Liver (tissue), 9 donors: ENCODE results near the gene EBF3. TPM values are rescaled to one million over a fixed set of nuclear protein-coding genes. Genes with fewer than 3 reads are reported as not detected.

Experiments
- DNase-seq: peaks from one replicate; pipeline ENCODE4 v3.0.0-alpha.2; 2017; ENCODE audit warnings: low spot score
- H3K27ac ChIP-seq, 2 donors: one replicate each; pipeline ENCODE4 v1.7.0; 2013; ENCODE audit warnings: inconsistent platforms in 2 of 2, low read length in 2 of 2, control low read depth in 1 of 2, low read depth in 1 of 2, mild to moderate bottlenecking in 1 of 2
- H3K27me3 ChIP-seq, 4 donors: one replicate each; pipeline versions ENCODE4 v1.6.1 to v1.7.0; 2013; ENCODE audit warnings: low read length in 3 of 4, inconsistent platforms in 1 of 4, mild to moderate bottlenecking in 1 of 4, moderate library complexity in 1 of 4; ENCODE audit not compliant: control insufficient read depth in 4 of 4, insufficient read depth in 4 of 4
- H3K36me3 ChIP-seq, 4 donors: one replicate each; pipeline versions ENCODE4 v1.6.1 to v1.7.0; 2013; ENCODE audit warnings: low read length in 3 of 4, mild to moderate bottlenecking in 3 of 4, low read depth in 1 of 4, moderate library complexity in 1 of 4; ENCODE audit not compliant: control insufficient read depth in 4 of 4, insufficient read depth in 3 of 4
- H3K4me1 ChIP-seq, 4 donors: one replicate each; pipeline versions ENCODE4 v1.6.1 to v1.7.0; 2013; ENCODE audit warnings: low read length in 3 of 4, mild to moderate bottlenecking in 3 of 4, moderate library complexity in 1 of 4; ENCODE audit not compliant: control insufficient read depth in 4 of 4, insufficient read depth in 4 of 4
- H3K4me3 ChIP-seq, 3 donors: one replicate each; pipeline versions ENCODE4 v1.6.1 to v1.7.0; 2013; ENCODE audit warnings: low read length in 3 of 3, control low read depth in 1 of 3, low read depth in 1 of 3, mild to moderate bottlenecking in 1 of 3
- H3K9ac ChIP-seq, 2 donors: one replicate each; pipeline ENCODE4 v1.7.0; 2013; ENCODE audit warnings: low read length in 2 of 2, mild to moderate bottlenecking in 2 of 2, moderate library complexity in 2 of 2, control low read depth in 1 of 2, low read depth in 1 of 2
- H3K9me3 ChIP-seq, 4 donors: one replicate each; pipeline versions ENCODE4 v1.6.1 to v1.7.0; 2013; ENCODE audit warnings: low read length in 3 of 4; ENCODE audit not compliant: control insufficient read depth in 4 of 4
- ATF3 ChIP-seq: IDR thresholded peaks from 2 replicates; pipeline ENCODE4 v1.6.1; 2016; ENCODE audit warnings: antibody characterized with exemption
- EGR1 ChIP-seq, 2 donors: IDR thresholded peaks; 2 replicates each; pipeline ENCODE4 v1.6.1; 2016 to 2018; ENCODE audit warnings: antibody characterized with exemption in 2 of 2, low read depth in 2 of 2
- FOXA1 ChIP-seq: IDR thresholded peaks from 2 replicates; pipeline ENCODE4 v1.6.1; 2016; ENCODE audit warnings: antibody characterized with exemption
- FOXA2 ChIP-seq: IDR thresholded peaks from 2 replicates; pipeline ENCODE4 v1.6.1; 2016; ENCODE audit warnings: antibody characterized with exemption
- GABPA ChIP-seq, 2 donors: IDR thresholded peaks in 1 of 2; conservative IDR thresholded peaks in 1 of 2; 2 replicates each; pipeline ENCODE4 v1.6.1; 2016; ENCODE audit warnings: antibody characterized with exemption in 2 of 2, mild to moderate bottlenecking in 1 of 2, moderate library complexity in 1 of 2
- HNF4A ChIP-seq, 2 donors: conservative IDR thresholded peaks; 2 replicates each; pipeline ENCODE4 v1.6.1; 2016; ENCODE audit warnings: antibody characterized with exemption in 2 of 2, mild to moderate bottlenecking in 2 of 2
- HNF4G ChIP-seq: IDR thresholded peaks from 2 replicates; pipeline ENCODE4 v1.6.1; 2016; ENCODE audit warnings: antibody characterized with exemption
- JUND ChIP-seq, 2 donors: IDR thresholded peaks; 2 replicates each; pipeline ENCODE4 v1.6.1; 2016; ENCODE audit warnings: antibody characterized with exemption in 2 of 2
- NR2F2 ChIP-seq: IDR thresholded peaks from 2 replicates; pipeline ENCODE4 v1.6.1; 2016; ENCODE audit warnings: antibody characterized with exemption
- RAD21 ChIP-seq, 2 donors: IDR thresholded peaks; 2 replicates each; pipeline ENCODE4 v1.6.1; 2016; ENCODE audit warnings: antibody characterized with exemption in 2 of 2, mild to moderate bottlenecking in 2 of 2
- RXRA ChIP-seq, 2 donors: IDR thresholded peaks; 2 replicates each; pipeline ENCODE4 v1.6.1; 2017 to 2018; ENCODE audit warnings: antibody characterized with exemption in 2 of 2, mild to moderate bottlenecking in 1 of 2
- SP1 ChIP-seq: IDR thresholded peaks from 2 replicates; pipeline ENCODE4 v1.6.1; 2018; ENCODE audit warnings: antibody characterized with exemption, mild to moderate bottlenecking
- TAF1 ChIP-seq: conservative IDR thresholded peaks from 2 replicates; pipeline ENCODE4 v1.6.1; 2016; ENCODE audit warnings: antibody characterized with exemption, mild to moderate bottlenecking
- YY1 ChIP-seq: IDR thresholded peaks from 2 replicates; pipeline ENCODE4 v1.6.1; 2016; ENCODE audit warnings: antibody characterized with exemption, mild to moderate bottlenecking
- WGBS: extraction: QIAGEN DNeasy Blood & Tissue Kit; methylation state at CpG from one replicate; pipeline ENCODE4 v1.1.7; 2013; 5-methylcytosine and 5-hydroxymethylcytosine counted together
- polyA plus RNA-seq, 2 donors: library from polyadenylated mRNA; stranded (reverse) in 1 of 2; unstranded in 1 of 2; fragments of 200-250 nt in 1 of 2; fragments of >200 nt in 1 of 2; fragmentation: Nextera tagmentation in 1 of 2; extraction: Ambion mirVana in 1 of 2; gene quantifications; one replicate each; pipeline versions ENCODE4 v1.2.1 to v1.2.3, GENCODE V29; 2013 to 2015
- total RNA-seq, 2 donors: library from RNA; depleted of rRNA; stranded (reverse); fragments of >200 nt; gene quantifications; one replicate each; pipeline ENCODE4 v1.2.3, GENCODE V29; 2014
- TF ChIP-seq, protein P1 (sequence below): IDR thresholded peaks from 2 replicates; pipeline ENCODE4 v1.6.1; 2016; ENCODE audit warnings: antibody characterized with exemption, mild to moderate bottlenecking
- TF ChIP-seq, protein P2 (sequence below): fragments of 150-350 bp; IDR thresholded peaks from 2 replicates; pipeline ENCODE4 v1.5.1; 2017; ENCODE audit warnings: improper control_type of control experiment, low read depth, low read length; ENCODE audit not compliant: missing input control
- TF ChIP-seq, protein P3 (sequence below): IDR thresholded peaks from 2 replicates; pipeline ENCODE4 v1.6.1; 2016; ENCODE audit warnings: antibody characterized with exemption
- TF ChIP-seq, protein P4 (sequence below): IDR thresholded peaks from 2 replicates; pipeline ENCODE4 v1.6.1; 2016; ENCODE audit warnings: antibody characterized with exemption
- donor health status: healthy.
- donor health status: healthy.
- donor health status: healthy.
- donor health status: healthy.
- donor health status: healthy.

EBF3 gene
- total and polyA plus RNA-seq, 4 donors = 0.02 to 0.08 TPM; not detected in 2

- WGBS = 87% methylated on average over 12 of the region's 12 CpGs
- TF ChIP-seq FOXA1 (no peak), GABPA (IDR thresholded peaks at IDR 0.05 in 1 of 2, conservative IDR thresholded peaks at IDR 0.05 in 1 of 2) (no peak), SP1 (no peak), FOXA2 (no peak), RXRA (IDR thresholded peaks at IDR 0.05) (no peak), ATF3 (no peak), YY1 (no peak), NR2F2 (no peak), TAF1 (no peak), JUND (IDR thresholded peaks at IDR 0.05) (no peak)
- TF ChIP-seq, protein P1, sequence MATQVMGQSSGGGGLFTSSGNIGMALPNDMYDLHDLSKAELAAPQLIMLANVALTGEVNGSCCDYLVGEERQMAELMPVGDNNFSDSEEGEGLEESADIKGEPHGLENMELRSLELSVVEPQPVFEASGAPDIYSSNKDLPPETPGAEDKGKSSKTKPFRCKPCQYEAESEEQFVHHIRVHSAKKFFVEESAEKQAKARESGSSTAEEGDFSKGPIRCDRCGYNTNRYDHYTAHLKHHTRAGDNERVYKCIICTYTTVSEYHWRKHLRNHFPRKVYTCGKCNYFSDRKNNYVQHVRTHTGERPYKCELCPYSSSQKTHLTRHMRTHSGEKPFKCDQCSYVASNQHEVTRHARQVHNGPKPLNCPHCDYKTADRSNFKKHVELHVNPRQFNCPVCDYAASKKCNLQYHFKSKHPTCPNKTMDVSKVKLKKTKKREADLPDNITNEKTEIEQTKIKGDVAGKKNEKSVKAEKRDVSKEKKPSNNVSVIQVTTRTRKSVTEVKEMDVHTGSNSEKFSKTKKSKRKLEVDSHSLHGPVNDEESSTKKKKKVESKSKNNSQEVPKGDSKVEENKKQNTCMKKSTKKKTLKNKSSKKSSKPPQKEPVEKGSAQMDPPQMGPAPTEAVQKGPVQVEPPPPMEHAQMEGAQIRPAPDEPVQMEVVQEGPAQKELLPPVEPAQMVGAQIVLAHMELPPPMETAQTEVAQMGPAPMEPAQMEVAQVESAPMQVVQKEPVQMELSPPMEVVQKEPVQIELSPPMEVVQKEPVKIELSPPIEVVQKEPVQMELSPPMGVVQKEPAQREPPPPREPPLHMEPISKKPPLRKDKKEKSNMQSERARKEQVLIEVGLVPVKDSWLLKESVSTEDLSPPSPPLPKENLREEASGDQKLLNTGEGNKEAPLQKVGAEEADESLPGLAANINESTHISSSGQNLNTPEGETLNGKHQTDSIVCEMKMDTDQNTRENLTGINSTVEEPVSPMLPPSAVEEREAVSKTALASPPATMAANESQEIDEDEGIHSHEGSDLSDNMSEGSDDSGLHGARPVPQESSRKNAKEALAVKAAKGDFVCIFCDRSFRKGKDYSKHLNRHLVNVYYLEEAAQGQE = no peak
- TF ChIP-seq, protein P2, sequence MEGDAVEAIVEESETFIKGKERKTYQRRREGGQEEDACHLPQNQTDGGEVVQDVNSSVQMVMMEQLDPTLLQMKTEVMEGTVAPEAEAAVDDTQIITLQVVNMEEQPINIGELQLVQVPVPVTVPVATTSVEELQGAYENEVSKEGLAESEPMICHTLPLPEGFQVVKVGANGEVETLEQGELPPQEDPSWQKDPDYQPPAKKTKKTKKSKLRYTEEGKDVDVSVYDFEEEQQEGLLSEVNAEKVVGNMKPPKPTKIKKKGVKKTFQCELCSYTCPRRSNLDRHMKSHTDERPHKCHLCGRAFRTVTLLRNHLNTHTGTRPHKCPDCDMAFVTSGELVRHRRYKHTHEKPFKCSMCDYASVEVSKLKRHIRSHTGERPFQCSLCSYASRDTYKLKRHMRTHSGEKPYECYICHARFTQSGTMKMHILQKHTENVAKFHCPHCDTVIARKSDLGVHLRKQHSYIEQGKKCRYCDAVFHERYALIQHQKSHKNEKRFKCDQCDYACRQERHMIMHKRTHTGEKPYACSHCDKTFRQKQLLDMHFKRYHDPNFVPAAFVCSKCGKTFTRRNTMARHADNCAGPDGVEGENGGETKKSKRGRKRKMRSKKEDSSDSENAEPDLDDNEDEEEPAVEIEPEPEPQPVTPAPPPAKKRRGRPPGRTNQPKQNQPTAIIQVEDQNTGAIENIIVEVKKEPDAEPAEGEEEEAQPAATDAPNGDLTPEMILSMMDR = no peak
- TF ChIP-seq, protein P3, sequence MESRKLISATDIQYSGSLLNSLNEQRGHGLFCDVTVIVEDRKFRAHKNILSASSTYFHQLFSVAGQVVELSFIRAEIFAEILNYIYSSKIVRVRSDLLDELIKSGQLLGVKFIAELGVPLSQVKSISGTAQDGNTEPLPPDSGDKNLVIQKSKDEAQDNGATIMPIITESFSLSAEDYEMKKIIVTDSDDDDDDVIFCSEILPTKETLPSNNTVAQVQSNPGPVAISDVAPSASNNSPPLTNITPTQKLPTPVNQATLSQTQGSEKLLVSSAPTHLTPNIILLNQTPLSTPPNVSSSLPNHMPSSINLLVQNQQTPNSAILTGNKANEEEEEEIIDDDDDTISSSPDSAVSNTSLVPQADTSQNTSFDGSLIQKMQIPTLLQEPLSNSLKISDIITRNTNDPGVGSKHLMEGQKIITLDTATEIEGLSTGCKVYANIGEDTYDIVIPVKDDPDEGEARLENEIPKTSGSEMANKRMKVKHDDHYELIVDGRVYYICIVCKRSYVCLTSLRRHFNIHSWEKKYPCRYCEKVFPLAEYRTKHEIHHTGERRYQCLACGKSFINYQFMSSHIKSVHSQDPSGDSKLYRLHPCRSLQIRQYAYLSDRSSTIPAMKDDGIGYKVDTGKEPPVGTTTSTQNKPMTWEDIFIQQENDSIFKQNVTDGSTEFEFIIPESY = no peak
- TF ChIP-seq, protein P4, sequence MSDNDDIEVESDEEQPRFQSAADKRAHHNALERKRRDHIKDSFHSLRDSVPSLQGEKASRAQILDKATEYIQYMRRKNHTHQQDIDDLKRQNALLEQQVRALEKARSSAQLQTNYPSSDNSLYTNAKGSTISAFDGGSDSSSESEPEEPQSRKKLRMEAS = no peak
Observed at GRCh38 chr10:129844216-129844766, 119.8 kb downstream of the EBF3 start.

DNA sequence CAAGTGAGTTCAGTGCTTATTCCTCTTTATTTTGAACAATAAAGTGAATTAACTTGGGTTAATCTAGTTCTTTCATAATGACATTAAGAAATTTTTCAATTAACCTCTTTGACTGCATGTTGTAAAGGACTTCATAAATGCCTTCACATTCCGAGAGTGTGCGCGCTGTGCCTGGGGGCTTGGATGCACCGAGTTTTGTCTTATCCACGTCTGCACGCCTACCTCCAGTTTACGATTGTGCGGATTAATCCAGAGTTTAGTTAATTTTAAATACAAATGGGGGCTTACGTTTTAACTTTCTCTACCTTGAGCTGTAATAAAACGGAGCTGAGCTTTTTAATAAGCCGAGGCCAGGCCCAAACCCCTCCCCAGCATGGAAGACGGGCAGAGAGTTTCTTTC is 120.4 kb downstream of the EBF3 start:
- no peaks in the 10 kb centered on the region for H3K27me3 ChIP-seq
- WGBS = 91% methylated on average over 12 of the region's 12 CpGs
- TF ChIP-seq SP1 (no peak), RXRA (IDR thresholded peaks at IDR 0.05) (no peak), ATF3 (no peak), GABPA (IDR thresholded peaks at IDR 0.05 in 1 of 2, conservative IDR thresholded peaks at IDR 0.05 in 1 of 2) (no peak), RAD21 (IDR thresholded peaks at IDR 0.05) (no peak), YY1 (no peak), HNF4A (conservative IDR thresholded peaks at IDR 0.05) (no peak), NR2F2 (no peak), JUND (IDR thresholded peaks at IDR 0.05) (no peak), FOXA2 (no peak), EGR1 (IDR thresholded peaks at IDR 0.05; ENCODE audit: low read depth in 2 of 2) (no peak), HNF4G (no peak), FOXA1 (no peak)
- TF ChIP-seq, protein P2 = no peak
- TF ChIP-seq, protein P4 = no peak
- TF ChIP-seq, protein P3 = no peak

More at GRCh38 chr10:129844216-129844766, 119.8 kb downstream of the EBF3 start:
- no peak overlapping the region for H3K9ac ChIP-seq
- no peak overlapping the region for H3K27ac ChIP-seq
- H3K4me1 ChIP-seq = no peaks in the 10 kb centered on the region
- no peak overlapping the region for H3K4me3 ChIP-seq
- no peak for DNase-seq
- H3K9me3 ChIP-seq = no peaks in the 10 kb centered on the region
- no peaks in the 10 kb centered on the region for H3K36me3 ChIP-seq
- H3K27me3 ChIP-seq = no peaks in the 10 kb centered on the region

More for the DNA sequence above, 120.4 kb downstream of the EBF3 start:
- no peaks in the 10 kb centered on the region for H3K9me3 ChIP-seq
- no peaks in the 10 kb centered on the region for H3K4me1 ChIP-seq
- no peaks in the 10 kb centered on the region for H3K36me3 ChIP-seq
- no peak for DNase-seq
- no peak overlapping the region for H3K27ac ChIP-seq
- no peak overlapping the region for H3K9ac ChIP-seq
- H3K4me3 ChIP-seq = no peak overlapping the region
